ENCODE results near the gene TMEM81.

The TMEM81 gene

DNA sequence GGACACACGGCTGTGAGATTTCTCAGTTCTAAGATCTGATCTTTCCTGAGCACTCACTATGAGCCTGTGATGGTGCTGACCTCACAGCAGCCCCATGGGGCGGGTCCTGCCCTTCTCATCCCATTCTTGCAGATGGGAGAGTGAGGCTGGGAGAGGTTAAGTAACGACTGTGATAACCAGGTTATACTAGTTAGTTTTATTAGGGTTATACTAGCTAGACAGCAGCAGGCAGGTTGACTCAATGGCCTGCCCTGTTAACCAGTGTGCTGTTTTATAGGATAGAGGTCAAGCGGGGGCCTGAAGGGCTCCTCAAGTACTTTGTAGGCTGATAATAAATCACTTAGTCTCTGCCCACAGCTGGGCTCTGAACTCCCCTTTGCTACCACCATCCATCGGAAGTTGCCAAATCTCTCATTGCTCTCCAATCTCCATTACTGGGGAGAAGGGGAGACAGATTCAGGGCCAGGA lies 36.5 kb downstream of the TMEM81 start:
- TF ChIP-seq, protein P1, sequence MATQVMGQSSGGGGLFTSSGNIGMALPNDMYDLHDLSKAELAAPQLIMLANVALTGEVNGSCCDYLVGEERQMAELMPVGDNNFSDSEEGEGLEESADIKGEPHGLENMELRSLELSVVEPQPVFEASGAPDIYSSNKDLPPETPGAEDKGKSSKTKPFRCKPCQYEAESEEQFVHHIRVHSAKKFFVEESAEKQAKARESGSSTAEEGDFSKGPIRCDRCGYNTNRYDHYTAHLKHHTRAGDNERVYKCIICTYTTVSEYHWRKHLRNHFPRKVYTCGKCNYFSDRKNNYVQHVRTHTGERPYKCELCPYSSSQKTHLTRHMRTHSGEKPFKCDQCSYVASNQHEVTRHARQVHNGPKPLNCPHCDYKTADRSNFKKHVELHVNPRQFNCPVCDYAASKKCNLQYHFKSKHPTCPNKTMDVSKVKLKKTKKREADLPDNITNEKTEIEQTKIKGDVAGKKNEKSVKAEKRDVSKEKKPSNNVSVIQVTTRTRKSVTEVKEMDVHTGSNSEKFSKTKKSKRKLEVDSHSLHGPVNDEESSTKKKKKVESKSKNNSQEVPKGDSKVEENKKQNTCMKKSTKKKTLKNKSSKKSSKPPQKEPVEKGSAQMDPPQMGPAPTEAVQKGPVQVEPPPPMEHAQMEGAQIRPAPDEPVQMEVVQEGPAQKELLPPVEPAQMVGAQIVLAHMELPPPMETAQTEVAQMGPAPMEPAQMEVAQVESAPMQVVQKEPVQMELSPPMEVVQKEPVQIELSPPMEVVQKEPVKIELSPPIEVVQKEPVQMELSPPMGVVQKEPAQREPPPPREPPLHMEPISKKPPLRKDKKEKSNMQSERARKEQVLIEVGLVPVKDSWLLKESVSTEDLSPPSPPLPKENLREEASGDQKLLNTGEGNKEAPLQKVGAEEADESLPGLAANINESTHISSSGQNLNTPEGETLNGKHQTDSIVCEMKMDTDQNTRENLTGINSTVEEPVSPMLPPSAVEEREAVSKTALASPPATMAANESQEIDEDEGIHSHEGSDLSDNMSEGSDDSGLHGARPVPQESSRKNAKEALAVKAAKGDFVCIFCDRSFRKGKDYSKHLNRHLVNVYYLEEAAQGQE (IDR thresholded peaks at IDR 0.05; ENCODE audit: insufficient replicate concordance, low read depth), result no peak
- TF ChIP-seq, protein P2, sequence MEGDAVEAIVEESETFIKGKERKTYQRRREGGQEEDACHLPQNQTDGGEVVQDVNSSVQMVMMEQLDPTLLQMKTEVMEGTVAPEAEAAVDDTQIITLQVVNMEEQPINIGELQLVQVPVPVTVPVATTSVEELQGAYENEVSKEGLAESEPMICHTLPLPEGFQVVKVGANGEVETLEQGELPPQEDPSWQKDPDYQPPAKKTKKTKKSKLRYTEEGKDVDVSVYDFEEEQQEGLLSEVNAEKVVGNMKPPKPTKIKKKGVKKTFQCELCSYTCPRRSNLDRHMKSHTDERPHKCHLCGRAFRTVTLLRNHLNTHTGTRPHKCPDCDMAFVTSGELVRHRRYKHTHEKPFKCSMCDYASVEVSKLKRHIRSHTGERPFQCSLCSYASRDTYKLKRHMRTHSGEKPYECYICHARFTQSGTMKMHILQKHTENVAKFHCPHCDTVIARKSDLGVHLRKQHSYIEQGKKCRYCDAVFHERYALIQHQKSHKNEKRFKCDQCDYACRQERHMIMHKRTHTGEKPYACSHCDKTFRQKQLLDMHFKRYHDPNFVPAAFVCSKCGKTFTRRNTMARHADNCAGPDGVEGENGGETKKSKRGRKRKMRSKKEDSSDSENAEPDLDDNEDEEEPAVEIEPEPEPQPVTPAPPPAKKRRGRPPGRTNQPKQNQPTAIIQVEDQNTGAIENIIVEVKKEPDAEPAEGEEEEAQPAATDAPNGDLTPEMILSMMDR (IDR thresholded peaks at IDR 0.05; ENCODE audit: insufficient read depth, low read length), result no peak
- TF ChIP-seq SPI1 (IDR thresholded peaks at IDR 0.05; ENCODE audit: borderline replicate concordance, low read depth), result no peak
- no peak for TF ChIP-seq POLR2AphosphoS5 (IDR thresholded peaks at IDR 0.05; ENCODE audit: low read depth)
- TF ChIP-seq GABPA (IDR thresholded peaks at IDR 0.05; ENCODE audit: low read depth), result no peak
- H3K27ac ChIP-seq (replicated peaks), result no peak overlapping the region
- no peak for DNase-seq (ENCODE audit: low read depth in 1 of 2, low spot score in 1 of 2)
- peaks cover 26% of the 10 kb centered on the region for H3K27me3 ChIP-seq (ENCODE audit: insufficient read depth, poor library complexity, severe bottlenecking)
- H3K4me3 ChIP-seq (replicated peaks; ENCODE audit: insufficient read depth, low read length), result no peak overlapping the region

GRCh38 chr1:205046870-205047269 lies 37.4 kb downstream of the TMEM81 start:
- no peak for DNase-seq (ENCODE audit: low read depth in 1 of 2, low spot score in 1 of 2)
- Histone ChIP-seq H3K27me3 (ENCODE audit: insufficient read depth, poor library complexity, severe bottlenecking) (peaks cover 35% of the 10 kb centered on the region), H3K4me3 (replicated peaks; ENCODE audit: insufficient read depth, low read length) (no peak overlapping the region), H3K27ac (replicated peaks) (no peak overlapping the region)
- TF ChIP-seq, protein P2 (IDR thresholded peaks at IDR 0.05; ENCODE audit: insufficient read depth, low read length), result no peak
- no peak for TF ChIP-seq POLR2AphosphoS5 (IDR thresholded peaks at IDR 0.05; ENCODE audit: low read depth)
- no peak for TF ChIP-seq GABPA (IDR thresholded peaks at IDR 0.05; ENCODE audit: low read depth)
- no peak for TF ChIP-seq SPI1 (IDR thresholded peaks at IDR 0.05; ENCODE audit: borderline replicate concordance, low read depth)
- TF ChIP-seq, protein P1 (IDR thresholded peaks at IDR 0.05; ENCODE audit: insufficient replicate concordance, low read depth), result no peak

DNA sequence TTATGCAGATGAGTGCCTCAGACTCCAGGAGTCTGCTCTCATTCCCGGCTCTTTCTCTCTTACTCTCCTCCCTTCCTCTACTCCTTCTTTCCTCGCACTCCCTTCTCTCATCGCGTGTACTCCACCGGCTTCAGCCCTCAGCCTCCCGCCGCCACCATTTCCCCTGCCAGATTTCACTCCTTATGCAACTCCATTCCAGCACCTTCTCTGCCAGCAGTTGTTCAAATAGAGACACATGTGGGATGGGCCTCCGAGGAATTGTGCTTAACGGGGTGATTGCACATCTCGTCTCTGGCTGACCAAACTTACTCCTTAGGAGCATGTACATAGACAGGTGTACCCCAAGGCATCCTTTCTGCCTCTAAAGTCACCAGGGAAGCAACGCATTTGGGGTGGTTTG lies 39.1 kb downstream of the TMEM81 start:
- no peak for DNase-seq (ENCODE audit: low read depth in 1 of 2, low spot score in 1 of 2)
- H3K4me3 ChIP-seq (replicated peaks; ENCODE audit: insufficient read depth, low read length), result no peak overlapping the region
- H3K27ac ChIP-seq (replicated peaks), result no peak overlapping the region
- TF ChIP-seq, protein P2 (IDR thresholded peaks at IDR 0.05; ENCODE audit: insufficient read depth, low read length), result no peak
- TF ChIP-seq POLR2AphosphoS5 (IDR thresholded peaks at IDR 0.05; ENCODE audit: low read depth) (no peak), GABPA (IDR thresholded peaks at IDR 0.05; ENCODE audit: low read depth) (no peak), SPI1 (IDR thresholded peaks at IDR 0.05; ENCODE audit: borderline replicate concordance, low read depth) (no peak)
- TF ChIP-seq, protein P1 (IDR thresholded peaks at IDR 0.05; ENCODE audit: insufficient replicate concordance, low read depth), result no peak
- H3K27me3 ChIP-seq (ENCODE audit: insufficient read depth, poor library complexity, severe bottlenecking), result peaks cover 42% of the 10 kb centered on the region

Data from HL-60 (cell line).